HTERT RPE-1 (cell line): ENCODE data around the gene BDNF.
"Not testable (repeated sequence)": the region's sequence is repeated elsewhere in the genome, so short reads cannot be mapped to it uniquely, and the experiment has no call there.

Experiments used
- in situ Hi-C: fragments of 300-500 bp; cut with MboI; formaldehyde crosslinking; loops from 4 replicates; pipeline ENCODE4 v1.14.3; 2020; ENCODE audit warnings: low sequenced_read_pairs

BDNF gene

DNA sequence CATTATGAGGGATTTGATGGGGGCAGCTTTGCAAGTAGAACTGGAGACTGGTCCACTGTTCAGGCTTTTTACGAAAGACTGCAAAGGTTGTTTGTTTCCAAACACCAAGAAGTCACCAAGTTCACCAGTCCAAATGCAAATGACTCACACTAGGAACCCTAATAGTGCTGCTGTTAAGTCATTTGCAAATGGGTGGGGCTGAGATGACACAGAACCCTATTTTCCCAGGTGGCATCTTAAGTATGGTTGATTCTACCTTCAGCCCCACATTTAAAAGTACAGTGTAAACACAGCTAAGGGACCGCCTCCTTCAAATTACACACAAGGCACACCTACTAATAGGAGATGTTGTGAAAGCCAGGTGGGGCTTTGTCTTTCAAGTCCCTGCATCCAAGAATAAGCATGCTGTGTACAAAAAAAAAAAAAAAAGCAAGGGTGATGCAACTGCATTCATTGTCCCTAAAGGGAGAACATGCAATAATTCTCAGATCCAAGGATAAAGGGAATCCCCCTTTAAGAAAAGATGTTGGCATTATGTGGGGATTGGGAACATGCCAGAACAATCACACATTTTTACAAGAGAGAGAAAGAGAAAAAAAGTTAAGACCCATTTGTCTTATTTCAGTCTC is 27.3 kb downstream of the BDNF start:
- in situ Hi-C loops, result no loop called here

- in situ Hi-C loops, result not testable (repeated sequence)
Measured at GRCh38 chr11:27665508-27666101, 34.6 kb downstream of the BDNF start.

DNA sequence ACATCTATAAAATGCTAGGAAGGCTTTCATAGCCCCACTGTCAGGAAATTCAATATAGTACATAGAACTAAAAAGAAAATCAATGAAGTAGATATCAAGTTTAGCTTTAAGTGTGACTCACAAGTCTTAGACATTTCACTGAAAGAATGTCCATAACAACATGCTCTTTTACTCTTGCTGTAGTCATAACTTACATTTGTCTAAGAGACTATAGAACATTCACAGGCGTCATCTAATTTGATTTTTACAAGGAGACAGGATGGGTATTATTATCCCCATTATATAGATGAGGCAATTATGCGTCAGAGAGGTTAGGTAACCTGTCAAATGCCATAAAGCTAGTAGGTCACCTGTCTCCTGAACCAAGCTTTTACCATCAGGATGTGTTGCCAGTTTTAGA is 36.9 kb downstream of the BDNF start:
- in situ Hi-C loops, result no loop called here

- in situ Hi-C loops, result no loop called here
Measured at GRCh38 chr11:27660171-27660570, 40.1 kb downstream of the BDNF start.

- in situ Hi-C loops, result no loop called here
Measured at GRCh38 chr11:27658535-27659236, 41.6 kb downstream of the BDNF start.

GRCh38 chr11:27656806-27657483 is 43.3 kb downstream of the BDNF start:
- in situ Hi-C loops, result no loop called here

GRCh38 chr11:27656320-27656719 is 43.9 kb downstream of the BDNF start:
- in situ Hi-C loops, result no loop called here

DNA sequence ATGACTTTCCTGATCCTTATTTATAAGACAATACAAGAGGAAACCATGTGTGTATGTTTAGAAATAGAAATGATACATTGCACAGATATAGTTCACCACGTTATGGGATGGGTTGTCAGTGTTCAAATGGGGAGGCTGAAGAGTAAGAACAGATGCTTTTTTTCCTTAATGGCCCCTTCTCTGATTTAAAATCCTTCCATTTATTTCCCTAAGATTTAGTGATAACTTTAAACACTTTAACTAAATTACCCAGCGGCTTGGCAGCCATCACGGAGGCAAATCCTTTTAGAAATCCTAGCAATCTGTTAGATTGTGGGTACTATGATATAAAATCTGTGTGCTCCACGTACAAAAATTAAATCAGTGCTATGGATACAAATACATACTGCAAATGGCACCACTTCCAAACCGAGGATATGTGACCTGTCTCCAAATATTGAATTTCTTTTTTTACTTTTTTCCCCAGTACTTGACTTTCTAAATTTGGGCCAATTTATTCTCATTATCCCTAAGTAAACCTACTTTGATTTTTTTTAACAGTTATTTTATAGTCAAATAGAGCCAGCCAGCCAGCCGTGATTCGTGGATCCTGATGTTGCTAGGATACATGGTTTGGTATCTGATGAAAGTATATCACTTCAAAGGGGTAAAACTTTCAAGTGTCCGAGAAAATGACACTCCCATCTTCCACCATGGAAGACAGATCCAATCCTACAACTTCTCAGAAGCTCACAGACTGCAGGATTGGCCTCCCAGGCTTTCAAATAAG is 46.1 kb downstream of the BDNF start:
- in situ Hi-C loops, result no loop called here

GRCh38 chr11:27651711-27652110 is 48.5 kb downstream of the BDNF start:
- in situ Hi-C loops, result no loop called here

- in situ Hi-C loops, result no loop called here
Measured at GRCh38 chr11:27650988-27651387, 49.3 kb downstream of the BDNF start.

- in situ Hi-C loops, result no loop called here
Measured at GRCh38 chr11:27649800-27650199, 50.5 kb downstream of the BDNF start.

GRCh38 chr11:27648840-27649239 is 51.4 kb downstream of the BDNF start:
- in situ Hi-C loops, result no loop called here

- in situ Hi-C loops, result no loop called here
Measured at GRCh38 chr11:27646051-27646818, 54.0 kb downstream of the BDNF start.

- in situ Hi-C loops, result no loop called here
Measured at GRCh38 chr11:27642954-27643353, 57.3 kb downstream of the BDNF start.

- in situ Hi-C loops, result no loop called here
Measured at GRCh38 chr11:27640954-27641353, 59.3 kb downstream of the BDNF start.

DNA sequence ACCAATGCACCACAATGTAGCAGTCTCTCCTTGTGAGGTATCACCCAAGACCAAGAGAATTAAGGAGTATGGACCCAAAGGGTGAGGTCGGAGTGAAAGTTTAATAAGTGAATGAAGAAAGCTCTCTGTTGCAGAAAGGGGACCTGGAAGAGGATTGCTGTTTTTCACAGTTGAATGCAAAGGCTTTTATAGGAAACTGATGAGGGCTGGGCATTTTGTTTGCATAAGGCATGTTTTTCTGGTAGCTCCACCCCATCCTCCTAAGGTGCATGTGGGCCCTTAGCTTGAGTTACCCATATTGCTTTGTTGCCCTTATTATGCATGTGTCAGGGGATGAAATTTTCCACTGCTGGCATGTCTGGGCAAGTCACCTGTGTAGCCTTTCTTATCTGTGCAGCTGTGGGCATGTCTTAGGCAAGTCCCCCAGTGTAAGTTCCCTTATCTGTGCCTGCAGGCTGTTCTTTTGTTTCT is 64.7 kb downstream of the BDNF start:
- in situ Hi-C loops, result no loop called here

- in situ Hi-C loops, result not testable (repeated sequence)
Measured at GRCh38 chr11:27634776-27635175, 65.5 kb downstream of the BDNF start.

DNA sequence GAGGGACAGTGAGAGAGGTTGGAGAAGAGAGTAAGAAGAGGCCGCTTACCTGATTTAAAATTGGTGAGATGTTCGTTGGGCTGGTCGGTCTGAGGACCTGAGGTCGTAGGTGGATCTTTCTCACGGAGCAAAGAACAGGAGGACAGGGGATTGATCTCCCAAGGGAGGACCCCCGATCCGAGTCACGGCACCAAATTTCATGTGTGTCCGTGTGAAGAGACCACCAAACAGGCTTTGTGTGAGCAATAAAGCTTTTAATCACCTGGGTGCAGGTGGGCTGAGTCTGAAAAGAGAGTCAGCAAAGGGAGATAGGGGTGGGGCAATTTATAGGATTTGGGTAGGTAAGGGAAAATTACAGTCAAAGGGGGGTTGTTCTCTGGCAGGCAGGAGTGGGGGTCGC is 66.0 kb downstream of the BDNF start:
- in situ Hi-C loops, result not testable (repeated sequence)

- in situ Hi-C loops, result not testable (repeated sequence)
Measured at GRCh38 chr11:27629023-27629422, 71.2 kb downstream of the BDNF start.

DNA sequence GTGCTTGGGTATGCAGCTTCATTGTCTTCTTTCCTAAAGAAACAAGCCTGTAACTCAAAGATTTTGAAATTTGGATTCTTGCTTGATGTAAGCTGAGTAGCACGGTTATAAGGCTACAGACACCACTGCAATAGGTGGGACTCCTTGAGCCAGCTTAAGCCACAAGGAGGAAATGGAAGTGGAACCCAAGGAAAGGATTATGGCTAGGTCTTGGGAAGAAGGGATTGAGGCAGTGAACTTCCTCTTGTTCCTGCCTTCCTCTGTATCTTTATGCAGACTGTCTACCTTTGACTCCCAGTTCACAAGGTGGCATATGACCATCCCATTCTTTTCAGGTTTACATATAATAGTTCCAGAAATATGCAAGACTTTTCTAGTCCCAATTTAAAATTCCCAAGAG is 72.3 kb downstream of the BDNF start:
- in situ Hi-C loops, result no loop called here
